SK-N-SH treated with all-trans-retinoic acid at 6 μM for 48 hours (cell line): Measurements from ENCODE around the gene HERC2.
"Not testable (repeated sequence)": the region's sequence is repeated elsewhere in the genome, so short reads cannot be mapped to it uniquely, and the experiment has no call there.

Experiments used
- TOX ChIP-seq: fragments of 250-450 bp; sonication (Bioruptor Pico); IDR thresholded peaks from 2 replicates; pipeline ENCODE4 v1.8.0; 2021; ENCODE audit warnings: mild to moderate bottlenecking, moderate library complexity, borderline replicate concordance
- ZNF565 ChIP-seq: fragments of 450-650 bp; formaldehyde crosslinking; conservative IDR thresholded peaks from 2 replicates; pipeline ENCODE4 v1.5.0; 2020; ENCODE audit warnings: low read depth, mild to moderate bottlenecking, moderate library complexity
- ZNF70 ChIP-seq: fragments of 450-650 bp; formaldehyde crosslinking; IDR thresholded peaks from 2 replicates; pipeline ENCODE4 v1.5.0; 2020; ENCODE audit warnings: mild to moderate bottlenecking, moderate library complexity

DNA sequence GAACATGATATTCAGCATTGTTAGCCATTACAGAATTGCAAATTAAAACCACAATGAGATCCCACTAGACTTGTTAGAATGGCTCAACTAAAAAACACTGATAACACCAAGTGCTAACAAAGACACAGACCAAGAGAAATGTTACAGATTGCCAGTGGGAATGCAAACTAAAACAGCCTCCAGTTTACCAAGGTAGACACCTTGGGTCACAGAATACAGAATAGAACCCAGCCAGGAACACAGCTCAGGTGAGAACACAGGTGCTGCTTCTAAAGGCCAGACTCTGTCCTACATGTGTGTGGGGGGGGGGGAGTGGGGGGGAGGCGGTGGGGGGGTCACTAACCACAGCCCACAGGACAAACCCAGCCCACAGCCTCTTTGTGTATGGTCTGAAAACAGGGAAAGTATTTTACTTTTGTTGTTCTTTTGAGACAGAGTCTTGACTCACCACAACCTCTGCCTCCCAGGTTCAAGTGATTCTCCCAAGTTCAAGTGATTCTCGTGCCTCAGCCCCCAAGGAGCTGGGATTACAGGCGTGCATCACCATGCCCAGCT is 26.9 kb downstream of the HERC2 start:
- not testable (repeated sequence) for TF ChIP-seq ZNF70, ZNF565, TOX (CRISPR knock-in tag)
